HG03095 (cell line): Measurements from ENCODE around the gene LBX2.

Source experiments
- ATAC-seq: cut with Tn5 transposase; IDR thresholded peaks from one replicate; pipeline ENCODE4 v1.9.1; 2021; ENCODE audit warnings: moderate library complexity; ENCODE audit not compliant: unreplicated experiment

The LBX2 gene

DNA sequence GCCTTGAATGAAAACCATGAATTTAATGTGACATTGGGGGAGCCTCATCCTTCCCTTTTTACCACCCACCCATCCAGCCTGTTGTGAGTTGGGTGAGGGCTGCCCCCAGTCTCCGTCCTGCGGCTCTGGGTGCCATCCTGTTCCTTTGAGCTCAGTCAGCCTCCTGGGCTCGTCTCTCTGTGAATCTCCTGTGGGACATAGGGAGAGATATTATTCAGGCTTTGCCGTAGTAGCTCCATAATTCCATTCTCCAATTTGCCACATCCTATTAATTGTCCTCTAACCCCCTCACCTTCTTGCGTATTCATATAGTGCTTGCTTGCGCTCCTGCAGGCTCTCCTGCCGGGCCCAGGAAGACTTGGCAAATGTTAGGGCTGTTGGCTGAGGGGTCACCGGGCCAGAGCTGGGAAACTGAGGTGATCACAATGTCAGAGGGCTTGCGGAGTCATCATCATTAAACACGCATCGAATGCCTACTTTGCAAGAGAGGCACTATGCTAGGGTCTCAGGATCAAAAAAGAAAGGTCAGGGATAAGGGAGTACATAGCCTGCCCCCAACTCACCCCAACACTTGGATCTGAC is 27.3 kb upstream of the LBX2 start:
- no peak for ATAC-seq

DNA sequence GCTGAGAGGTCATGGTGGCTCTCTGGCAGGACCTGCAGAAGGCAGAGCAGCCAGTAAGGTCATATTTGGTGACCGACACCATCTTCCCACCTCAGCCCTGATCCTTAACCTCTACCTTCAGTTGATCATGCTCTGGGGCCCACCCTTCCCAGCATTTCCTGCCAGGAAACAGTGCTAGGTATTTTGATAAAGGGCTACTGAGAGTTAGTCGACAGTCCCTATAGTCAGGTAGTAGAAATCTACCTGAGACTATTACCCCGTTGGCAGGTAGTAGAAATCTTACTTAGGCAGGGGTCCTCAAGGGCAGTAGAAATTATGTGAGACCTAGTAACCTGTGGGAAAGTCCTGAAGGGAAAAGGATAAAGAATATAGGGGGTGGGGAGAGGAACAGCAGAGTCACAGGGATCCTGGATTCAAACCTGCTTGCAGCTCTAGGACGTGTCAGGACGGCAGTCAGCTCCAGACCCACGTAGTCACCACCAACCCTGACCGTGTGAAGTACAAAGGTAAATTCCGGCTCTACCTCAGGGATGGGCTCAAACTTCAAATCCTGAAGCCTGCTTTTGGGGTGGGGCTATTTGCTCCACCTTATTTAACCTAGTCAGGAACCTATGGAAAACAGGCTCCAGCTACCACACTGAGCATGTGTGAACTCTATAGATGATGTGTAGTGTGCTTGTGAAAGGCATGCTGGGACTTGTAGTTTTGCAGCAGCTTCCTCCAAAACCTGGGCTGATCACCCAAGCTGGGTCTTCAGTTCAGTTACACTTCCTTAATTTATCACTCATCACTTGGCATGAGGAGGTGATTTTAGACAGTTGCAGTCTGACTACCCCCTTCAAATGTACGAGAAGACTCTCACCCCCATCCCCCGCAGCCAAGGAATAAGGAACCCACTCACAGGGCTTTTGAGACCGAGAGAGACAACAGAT is 26.6 kb upstream of the LBX2 start, which contains the start of gene DQX1:
DQX1 (minus strand) TSS at position 515 of the 932 bp plus-strand sequence; CDS start at position 13, 502 bp downstream.
- no peak for ATAC-seq

DNA sequence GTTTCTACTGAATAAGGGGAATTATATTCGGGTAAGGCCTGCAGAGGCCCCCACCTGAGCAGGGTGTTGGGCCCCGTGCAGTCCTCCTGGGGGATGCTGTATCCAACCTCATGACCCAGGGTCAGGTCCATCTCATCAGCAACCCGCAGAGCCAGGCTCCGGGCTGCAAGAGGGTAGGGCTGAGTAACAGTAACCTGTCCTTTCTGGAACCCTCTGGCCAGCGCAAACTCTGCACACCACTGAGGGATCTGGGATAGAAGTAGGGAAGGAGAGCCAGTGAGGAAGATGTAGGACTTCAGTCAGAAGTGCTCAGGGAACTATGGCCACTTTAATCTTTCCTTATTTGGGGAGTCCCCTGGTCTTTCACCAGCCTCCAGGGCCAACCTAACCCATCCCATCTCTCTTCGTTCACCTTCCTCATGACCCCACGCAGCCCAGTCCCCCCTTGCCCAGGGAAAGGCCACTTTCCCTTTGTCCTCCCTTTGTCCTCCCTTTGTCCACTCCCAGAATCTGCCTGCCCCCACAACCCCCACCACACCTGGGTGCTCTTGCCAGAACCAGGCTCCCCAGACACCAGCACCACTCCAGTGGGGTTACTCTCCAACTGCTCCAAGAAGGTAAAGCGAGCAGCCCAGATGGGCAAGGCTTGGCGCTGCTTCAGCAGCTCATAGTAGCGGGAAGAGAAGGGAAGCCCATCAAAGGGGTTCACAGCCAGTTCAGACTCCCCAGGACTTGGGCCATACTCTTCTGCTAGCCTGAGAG is 25.7 kb upstream of the LBX2 start:
- no peak for ATAC-seq

DNA sequence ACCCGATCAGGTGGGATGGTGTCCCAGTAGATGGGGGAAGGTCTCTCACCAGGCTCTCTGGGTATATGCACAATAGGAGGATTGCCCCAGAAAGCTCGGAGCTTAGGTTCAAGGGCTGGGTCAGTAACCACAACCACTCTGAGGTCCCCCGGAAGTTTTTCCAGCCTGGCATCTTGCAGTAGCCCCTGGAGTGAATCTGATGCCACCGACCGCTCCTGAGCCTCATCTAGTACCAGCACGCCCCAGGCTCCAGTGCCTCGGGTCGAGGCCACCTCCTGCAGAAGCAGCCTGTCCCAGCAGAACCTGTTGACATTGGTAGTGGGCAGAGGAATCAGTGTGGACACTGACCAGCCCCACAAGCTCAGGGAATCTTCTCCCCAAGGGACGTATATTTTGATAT is 24.6 kb upstream of the LBX2 start:
- no peak for ATAC-seq

DNA sequence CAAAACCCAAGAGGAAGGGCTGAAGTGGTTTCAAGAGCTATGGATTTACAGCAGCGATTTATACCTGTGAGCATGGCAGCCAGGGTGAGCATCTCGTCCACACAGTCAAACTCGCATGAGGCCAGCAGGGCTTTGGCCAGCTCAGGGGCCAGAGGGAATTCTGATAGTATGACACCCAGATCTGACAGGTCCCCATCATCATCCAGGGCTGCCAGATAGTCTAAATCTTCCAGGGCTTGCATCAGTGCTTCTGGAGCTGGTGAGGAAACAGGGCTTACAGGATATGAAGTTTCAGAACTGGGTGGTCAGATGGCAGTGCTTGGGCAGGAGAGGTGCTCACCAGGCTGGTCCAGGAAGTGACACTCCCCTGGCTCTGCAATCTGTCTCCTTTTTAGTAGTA is 23.1 kb upstream of the LBX2 start:
- ATAC-seq, result no peak

DNA sequence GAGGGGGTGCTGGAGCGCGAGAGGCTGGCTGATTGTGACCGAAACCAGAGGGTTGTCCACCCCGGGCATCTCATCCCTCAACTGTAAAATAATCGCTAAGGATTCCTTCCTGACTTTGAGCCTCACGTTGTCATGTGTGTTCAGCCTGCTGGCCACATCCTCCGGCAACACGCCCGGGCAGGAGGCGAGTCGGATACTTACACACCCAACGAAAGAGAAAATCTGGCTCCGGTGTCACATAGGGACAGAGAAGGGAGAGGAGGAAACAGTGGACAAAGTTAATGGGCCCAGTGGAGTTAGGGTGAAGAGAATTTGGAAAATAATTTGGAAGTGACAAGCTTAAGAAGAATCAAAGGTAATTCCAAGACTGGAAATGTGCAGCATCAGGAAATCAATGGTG is 17.2 kb upstream of the LBX2 start:
- ATAC-seq, result no peak

DNA sequence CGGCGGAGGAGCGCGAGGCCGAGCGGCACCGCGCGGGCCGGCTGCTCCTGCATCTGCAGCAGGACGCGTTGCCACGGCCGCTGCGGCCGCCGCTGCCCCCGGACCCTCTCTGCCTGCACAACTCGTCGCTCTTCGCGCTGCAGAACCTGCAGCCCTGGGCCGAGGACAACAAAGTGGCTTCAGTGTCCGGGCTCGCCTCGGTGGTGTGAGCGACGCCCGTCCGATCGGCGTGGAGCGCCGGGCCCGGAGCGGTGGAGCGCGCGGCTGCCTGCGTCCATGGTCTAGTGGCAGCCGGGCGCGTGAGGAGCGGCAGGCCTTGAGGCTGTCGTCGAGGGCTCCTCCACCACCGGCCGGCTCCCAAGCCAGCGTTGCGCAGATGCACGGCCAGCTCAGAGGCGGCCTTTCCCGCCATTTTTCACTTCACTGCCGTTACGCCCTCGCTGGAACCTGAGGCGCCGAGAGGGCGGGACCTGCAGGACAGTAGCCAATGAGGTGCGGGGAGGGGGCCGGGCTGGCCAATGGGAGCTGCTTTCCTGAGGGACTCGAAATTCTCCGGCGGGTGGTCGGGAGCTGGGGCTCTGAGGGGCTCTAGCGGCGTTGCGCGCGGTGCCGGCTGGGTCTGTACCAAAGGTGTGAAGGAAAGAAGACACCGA is 16.7 kb upstream of the LBX2 start:
- ATAC-seq, result no peak

DNA sequence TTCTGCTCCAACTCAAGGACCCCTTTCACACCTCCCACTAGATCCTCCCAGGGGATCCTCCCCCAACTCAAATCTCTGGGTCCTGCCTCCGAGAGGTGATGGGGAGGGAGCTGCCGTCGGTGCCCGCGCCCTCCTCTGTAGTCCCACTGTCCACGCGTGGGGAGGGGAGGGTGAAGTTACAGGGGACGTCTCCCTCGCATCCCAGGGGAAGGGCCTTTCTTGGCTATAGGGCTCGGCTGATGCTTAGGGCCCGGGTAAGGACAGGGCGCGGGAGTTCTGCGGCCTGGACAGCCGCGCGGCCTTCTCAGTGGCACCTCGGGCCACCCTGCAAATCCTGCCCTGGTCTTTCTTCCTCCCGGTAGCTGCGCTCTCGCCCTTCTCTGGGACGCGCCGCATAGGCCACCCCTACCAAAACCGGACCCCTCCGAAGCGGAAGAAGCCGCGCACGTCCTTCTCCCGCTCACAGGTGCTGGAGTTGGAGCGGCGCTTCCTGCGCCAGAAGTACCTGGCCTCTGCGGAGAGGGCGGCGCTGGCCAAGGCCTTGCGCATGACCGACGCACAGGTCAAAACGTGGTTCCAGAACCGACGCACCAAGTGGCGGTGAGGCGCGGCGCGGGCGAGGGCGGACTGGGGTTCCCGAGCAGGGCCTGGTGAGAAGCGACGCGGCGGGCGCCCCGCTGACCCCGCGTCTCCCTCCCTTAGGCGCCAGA is 16.0 kb upstream of the LBX2 start:
- no peak for ATAC-seq

DNA sequence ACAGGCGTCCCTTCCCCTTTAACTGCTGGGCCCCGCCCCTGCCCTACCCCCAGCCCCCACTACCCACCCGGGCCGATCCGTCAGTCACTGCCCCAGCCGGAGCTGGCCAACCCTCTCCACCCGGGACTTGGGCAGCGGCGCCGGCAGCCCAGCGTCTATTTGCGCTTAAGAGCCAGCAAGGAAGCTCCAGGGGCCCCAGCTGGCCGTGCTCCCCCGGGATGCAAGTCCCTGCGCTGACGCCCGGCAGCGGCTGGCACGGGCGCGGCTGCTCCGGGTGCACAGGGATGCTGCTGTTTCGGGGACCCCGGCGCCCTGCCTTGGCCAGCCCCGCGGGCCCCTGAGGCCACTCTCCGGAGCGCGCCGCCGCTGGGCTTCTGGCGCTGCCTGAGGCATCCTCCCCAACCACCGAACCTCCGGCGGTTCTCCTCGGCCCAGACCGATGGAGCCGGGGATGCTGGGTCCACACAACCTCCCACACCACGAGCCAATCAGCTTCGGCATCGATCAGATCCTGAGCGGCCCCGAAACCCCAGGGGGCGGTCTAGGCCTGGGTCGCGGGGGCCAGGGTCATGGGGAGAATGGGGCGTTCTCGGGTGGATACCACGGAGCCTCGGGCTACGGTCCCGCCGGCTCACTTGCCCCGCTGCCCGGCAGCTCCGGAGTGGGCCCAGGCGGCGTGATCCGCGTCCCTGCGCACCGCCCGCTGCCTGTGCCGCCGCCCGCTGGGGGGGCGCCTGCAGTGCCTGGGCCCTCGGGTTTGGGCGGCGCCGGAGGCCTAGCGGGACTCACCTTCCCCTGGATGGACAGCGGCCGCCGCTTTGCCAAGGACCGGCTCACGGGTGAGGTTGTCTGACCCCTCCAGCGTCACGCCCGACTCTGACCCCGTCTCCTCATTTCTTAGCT is 15.2 kb upstream of the LBX2 start, which contains the start of gene TLX2:
TLX2 (plus strand) TSS at position 83 of the 903 bp plus-strand sequence; CDS start at position 440, 357 bp downstream.
- no peak for ATAC-seq

DNA sequence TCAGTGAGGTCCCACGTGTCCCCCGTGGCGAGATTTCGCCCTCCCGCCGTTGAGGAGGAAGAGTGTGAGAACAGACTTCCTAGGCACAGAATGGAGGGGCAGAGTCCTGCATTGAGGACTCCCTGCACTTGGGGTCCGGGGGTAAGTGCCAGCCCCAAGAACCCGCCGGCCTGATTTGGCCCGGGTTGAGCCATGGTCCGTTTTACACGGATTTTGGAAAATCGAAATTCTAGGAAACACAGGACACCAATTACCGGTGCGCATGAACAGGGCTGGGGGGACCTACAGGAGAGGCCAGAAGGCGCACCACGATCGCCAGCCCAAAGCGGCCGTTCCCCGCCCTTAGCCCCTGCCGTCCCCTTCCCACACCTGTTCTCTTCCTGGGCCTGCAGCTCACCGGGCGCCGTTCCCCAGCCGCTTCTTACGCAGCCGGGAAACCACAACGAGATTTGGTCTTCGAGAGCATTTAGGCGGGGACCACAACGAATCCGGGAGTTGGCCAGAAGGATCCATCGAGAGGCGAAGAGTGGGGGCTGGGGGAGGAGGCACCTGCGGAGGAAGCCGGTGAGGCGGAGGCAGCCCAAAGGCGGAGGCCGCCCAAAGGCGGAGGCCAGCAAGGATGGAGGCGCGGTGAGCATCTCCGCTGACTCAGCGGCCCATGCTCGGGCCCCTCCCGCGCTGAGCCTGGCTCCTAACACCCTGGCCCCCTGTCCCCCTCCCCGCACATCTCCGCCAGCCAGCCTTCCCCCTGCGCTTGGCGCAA is 14.4 kb upstream of the LBX2 start:
- ATAC-seq, result no peak

DNA sequence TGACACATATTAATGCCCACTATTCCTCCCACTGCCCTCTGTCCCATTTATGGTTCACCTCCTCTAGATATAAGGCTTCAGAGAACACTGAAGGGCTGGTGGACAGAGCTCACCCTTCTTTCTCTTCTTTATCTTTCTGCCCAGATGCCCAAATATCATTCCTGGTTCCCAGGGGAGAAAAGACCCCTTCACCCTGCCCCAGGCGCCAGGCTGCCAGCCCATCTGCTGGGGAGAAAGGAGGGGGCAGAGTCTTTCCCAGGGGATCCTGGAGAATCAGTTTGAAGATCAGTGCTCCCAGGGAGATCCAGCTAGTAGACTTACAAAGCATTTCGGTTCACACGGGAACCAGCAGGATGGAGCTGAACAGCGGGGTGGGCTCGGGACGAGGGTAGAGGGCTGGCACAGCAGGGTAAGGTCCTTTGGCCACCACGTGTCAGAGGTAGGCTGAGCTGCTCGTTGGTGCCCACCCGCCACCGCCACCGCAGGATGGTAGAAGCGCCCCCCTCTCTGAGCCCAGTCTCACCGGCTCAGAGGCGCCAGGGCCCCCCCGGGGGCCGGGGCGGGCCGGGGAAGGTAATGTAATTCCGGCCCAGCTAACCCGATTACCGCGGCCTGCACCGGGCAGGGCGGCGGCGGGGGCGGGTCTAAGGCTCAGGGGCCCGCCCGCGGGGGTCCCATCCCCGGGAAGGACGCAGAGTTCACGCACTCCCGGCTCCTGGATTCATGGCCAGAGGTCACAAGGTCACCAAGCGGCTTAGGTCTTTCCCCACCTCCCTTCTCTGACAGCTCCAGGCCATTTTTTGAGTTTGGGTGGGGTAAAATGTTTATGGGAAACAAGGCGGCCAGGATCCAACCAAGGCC is 13.6 kb upstream of the LBX2 start:
- no peak for ATAC-seq

DNA sequence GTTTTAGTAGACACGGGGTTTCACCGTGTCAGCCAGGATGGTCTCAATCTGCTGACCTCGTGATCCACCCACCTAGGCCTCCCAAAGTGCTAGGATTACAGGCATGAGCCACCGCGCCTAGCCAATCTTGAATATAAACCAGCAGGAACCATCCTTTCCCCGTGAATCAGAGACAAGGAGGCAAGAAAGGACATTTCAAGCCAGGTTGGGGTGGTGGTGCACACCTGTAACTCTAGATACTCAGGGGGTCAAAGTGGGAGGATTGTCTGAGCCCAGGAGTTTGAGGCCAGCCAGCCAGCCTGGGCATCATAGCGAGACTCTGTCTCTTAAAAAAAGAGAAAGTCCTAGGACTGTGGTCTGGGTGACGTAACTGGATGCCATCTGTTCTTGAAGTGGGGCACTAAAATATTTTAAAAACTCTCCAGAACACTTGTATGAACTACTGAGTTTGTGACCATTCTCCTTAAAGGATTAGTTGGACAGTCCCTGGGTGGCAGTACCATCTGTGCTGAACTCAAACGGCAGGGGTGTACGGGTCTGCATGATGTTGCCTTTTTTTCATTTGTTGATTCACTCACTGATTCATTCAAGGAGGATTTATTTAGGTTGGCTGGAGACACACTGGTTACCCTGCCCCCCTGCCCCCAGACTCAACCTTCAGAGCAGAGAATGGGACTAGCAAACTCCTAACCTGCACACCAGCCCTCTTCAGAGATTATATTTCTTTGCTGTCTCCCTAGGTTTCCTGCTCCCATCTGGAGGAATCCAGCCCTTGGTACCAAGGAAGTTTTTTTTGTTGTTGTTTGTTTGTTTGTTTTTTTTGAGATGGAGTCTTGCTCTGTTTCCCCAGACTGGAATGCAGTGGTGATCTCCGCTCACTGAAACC is 11.9 kb upstream of the LBX2 start:
- no peak for ATAC-seq

DNA sequence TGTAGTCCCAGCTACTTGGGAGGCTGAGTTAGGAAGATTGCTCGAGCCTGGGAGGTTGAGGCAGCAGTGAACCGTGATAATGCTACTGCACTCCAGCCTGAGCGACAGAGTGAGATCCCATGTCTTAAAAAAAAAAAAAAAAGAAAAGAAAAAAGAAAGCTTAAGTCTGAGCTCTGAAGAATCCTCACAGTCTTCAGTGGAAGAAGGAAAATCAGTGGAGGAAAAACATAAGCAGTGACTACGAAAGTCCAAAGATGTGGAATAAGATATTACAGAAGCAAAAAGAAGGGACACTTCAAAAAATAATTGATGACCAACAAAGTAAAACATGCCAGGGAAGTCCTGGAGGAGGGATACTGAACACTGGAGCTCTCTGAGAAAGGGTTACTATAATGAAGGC is 10.9 kb upstream of the LBX2 start:
- ATAC-seq, result no peak

DNA sequence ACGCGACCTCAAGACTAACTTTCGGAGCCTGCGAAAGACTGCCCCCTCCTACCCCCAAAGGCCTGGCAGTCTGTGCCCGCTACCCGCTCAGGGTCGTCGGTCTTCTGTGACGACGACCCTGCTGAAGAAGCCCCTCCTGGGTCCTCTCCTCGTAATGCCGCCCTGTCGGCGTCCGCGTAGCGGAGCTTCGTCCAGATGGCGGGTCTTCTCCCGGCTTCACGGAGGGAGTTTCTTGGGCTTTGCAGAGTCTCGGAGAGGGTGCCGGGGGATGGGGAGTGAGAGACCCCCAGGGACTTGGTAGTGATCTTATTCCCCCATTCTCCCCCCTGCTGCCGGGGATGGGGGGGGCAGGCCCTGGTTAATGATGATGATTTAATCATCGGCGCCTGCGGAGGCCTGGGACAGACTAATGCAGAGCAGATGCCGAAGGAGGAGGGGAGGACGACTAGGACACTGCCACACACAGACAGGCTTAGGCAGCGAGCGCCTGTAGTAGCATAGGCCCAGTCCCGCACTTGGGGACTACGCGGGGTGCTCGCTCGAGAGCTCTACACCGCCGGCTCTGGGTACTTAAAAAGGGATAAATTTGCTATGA is 8.6 kb upstream of the LBX2 start:
- no peak for ATAC-seq

DNA sequence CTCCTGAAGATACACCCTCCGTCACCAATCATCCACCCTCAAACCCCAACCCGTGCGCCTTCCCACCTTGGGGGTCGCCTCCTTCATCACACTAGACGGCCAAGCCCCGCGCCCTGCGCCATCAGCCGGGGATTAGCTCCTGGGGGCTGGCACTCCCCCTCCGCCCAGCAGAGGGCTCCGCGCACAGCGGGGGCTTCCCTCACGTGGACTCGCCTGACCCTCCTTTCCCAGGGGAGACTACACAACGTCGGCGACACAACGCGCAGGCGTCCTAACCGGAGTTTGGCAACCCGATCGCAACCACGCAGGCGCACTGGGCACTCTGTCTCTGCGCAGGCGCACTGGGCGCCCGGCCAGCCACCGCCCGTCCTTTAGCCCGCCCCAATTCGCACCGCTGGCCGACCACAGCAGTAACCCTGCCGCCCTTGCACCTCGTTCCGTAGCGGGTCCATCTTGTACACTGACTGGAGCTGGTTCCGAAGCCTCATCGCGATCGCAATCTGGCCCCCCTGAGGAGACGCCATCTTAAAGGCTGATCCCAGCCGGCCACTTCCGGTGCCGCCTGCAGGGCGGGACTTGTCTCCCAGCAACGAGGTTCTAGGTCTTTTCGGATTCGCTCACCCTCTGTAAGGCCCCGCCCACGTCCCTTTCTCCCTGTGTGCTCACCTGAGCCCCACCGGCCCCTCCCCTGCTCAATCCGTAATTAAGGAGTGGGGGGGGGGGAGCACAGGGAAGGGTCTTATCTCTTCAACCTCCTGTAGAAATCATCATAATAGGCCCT is 7.9 kb upstream of the LBX2 start, which contains the start of gene PCGF1:
PCGF1 (minus strand) TSS at position 551 of the 781 bp plus-strand sequence; CDS start at position 524, 27 bp downstream.
- ATAC-seq, result peak; percentile 84
